ENCODE data around the gene CPSF2. TPM values are rescaled to one million over a fixed set of nuclear protein-coding genes. Genes with fewer than 3 reads are reported as not detected.

Gene CPSF2
- total RNA-seq: 10 to 100 TPM; 13.0 to 39.6 (median 32.3) TPM

DNA sequence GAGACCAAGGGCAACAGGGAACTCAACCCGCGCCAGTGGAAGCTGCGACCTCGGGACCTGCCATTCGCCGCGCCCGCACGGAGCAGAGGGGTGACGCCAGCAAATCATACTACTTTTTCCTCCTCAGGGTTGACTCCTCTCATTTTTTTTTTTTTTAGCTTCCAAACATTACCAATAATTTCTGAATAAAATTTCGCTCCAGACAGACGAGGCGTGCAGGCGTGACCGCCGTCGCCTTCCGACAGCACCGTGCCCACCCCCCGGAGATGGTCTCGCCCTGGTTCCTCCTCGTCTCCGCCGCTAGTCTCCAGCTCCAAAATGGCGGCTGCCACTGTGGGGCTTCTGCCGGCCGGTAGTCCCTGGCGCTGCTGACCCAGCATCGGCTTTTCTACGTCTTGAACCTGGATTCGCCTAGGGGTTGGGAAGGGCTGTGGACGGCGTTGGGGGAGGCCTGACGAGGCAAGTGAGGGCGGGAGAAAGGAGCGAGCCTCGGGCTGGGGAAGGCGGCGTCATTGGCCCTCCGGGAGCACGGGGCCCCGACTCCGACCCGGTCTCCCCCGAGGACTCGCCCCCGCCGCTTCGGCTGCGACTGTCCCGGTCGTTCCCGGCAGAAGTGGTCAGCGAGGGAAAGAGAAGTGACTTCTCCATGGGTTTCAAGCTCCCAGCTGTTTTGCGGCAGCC, at the start of gene CPSF2, which contains the start of gene NDUFB1:
TSS of gene CPSF2 (plus strand) at position 300 of the 681 bp plus-strand sequence. CDS start 9,016 bp downstream, outside the sequence.
TSS of gene NDUFB1 (minus strand) at position 37 of the 681 bp plus-strand sequence. CDS start 4,069 bp downstream, outside the sequence.
- H3K4me1 ChIP-seq: peaks cover 41% of the 10 kb centered on the region
- peak within 1 kb of the TSS; percentile 99 for H3K4me3 ChIP-seq
- peak; percentile 89 to 95 for DNase-seq (ENCODE audit: low spot score in 2 of 2)
- H3K27ac ChIP-seq: peak within 1 kb of the TSS; percentile 97
- H3K36me3 ChIP-seq: peaks cover 15% of the 10 kb centered on the region
- no peaks in the 10 kb centered on the region for H3K27me3 ChIP-seq
- H3K9me3 ChIP-seq: no peaks in the 10 kb centered on the region
- TF ChIP-seq EP300 (IDR thresholded peaks at IDR 0.05): no peak
- peak in 1 of 2 donors; percentile 47 for TF ChIP-seq POLR2A (IDR thresholded peaks at IDR 0.05)
- TF ChIP-seq POLR2AphosphoS5 (IDR thresholded peaks at IDR 0.05): peak in 2 of 3 donors; percentile 19 to 67
- TF ChIP-seq, protein P1, sequence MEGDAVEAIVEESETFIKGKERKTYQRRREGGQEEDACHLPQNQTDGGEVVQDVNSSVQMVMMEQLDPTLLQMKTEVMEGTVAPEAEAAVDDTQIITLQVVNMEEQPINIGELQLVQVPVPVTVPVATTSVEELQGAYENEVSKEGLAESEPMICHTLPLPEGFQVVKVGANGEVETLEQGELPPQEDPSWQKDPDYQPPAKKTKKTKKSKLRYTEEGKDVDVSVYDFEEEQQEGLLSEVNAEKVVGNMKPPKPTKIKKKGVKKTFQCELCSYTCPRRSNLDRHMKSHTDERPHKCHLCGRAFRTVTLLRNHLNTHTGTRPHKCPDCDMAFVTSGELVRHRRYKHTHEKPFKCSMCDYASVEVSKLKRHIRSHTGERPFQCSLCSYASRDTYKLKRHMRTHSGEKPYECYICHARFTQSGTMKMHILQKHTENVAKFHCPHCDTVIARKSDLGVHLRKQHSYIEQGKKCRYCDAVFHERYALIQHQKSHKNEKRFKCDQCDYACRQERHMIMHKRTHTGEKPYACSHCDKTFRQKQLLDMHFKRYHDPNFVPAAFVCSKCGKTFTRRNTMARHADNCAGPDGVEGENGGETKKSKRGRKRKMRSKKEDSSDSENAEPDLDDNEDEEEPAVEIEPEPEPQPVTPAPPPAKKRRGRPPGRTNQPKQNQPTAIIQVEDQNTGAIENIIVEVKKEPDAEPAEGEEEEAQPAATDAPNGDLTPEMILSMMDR (IDR thresholded peaks at IDR 0.05): no peak
- WGBS: under 1% methylated on average over 51 of the region's 55 CpGs

DNA sequence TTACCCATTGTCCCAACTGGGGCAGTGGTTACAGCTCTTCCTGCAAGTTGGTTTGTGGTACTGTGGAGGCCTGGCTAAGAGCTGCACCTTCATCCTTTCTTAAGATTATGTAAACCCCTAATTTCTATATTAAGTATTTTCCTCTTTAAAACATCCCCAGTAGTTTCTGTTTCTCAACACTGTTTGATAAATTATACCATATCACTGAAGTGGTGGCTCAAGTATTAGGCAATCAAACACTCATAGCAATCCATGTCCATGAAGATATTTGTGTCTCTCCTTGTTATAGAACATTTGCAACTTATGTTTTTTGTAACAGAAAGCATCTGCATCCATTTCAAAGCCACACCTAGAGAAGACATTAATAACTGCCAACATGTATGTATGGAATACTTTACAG, 47.2 kb upstream of the CPSF2 start:
- TF ChIP-seq, protein P1 (IDR thresholded peaks at IDR 0.05): no peak
- Histone ChIP-seq H3K4me3 (no peak overlapping the region), H3K36me3 (peaks cover 93% of the 10 kb centered on the region), H3K27ac (no peak overlapping the region), H3K4me1 (no peaks in the 10 kb centered on the region), H3K27me3 (no peaks in the 10 kb centered on the region), H3K9me3 (no peaks in the 10 kb centered on the region)
- DNase-seq (ENCODE audit: low spot score in 2 of 2): no peak

DNA sequence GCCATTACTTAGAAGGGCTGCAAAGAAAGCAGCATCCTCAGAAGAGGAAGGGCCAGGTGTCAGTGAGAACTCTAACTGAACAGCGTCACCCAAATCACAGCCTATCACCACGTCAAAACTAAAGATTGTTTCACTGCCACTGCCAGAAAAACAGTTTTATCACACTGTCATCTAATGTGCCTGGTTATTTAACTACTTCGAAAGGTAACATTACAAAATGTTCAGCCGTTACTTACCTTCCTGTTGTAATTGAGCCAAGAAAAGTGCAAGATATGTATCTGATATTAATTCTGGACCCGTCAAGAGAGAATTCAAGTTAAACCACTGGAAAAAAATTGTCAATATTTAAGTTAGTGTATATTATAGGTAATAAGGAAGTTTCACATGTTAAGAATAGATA, 33.3 kb upstream of the CPSF2 start:
- Histone ChIP-seq H3K36me3 (peaks cover 81% of the 10 kb centered on the region), H3K4me1 (no peaks in the 10 kb centered on the region), H3K27me3 (no peaks in the 10 kb centered on the region), H3K9me3 (no peaks in the 10 kb centered on the region), H3K27ac (no peak overlapping the region), H3K4me3 (no peak overlapping the region)
- TF ChIP-seq POLR2AphosphoS5 (IDR thresholded peaks at IDR 0.05) (no peak), EP300 (IDR thresholded peaks at IDR 0.05) (no peak), POLR2A (IDR thresholded peaks at IDR 0.05) (no peak)
- TF ChIP-seq, protein P1 (IDR thresholded peaks at IDR 0.05): no peak
- WGBS: 88% methylated on average over 5 of the region's 5 CpGs
- no peak for DNase-seq (ENCODE audit: low spot score in 2 of 2)

DNA sequence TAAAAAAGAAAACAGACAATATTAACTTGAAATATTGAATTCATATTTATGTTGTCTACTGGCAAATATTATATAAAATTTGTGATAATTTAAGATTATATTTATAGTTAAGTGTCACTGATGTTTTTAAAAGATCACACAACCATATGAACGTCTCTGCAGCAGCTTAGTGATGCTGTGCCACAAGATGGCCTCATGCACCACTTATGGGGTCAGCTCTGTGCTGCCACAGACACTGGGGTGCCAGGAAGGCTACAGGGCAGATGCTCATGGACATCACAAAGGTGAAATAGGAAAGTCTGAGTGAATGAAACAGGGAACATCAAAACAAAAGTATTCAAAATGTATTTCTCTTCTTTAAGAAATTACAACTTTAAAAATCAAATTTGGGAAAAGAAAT, 28.4 kb upstream of the CPSF2 start:
- H3K27me3 ChIP-seq: no peaks in the 10 kb centered on the region
- TF ChIP-seq, protein P1 (IDR thresholded peaks at IDR 0.05): no peak
- no peak for TF ChIP-seq POLR2AphosphoS5 (IDR thresholded peaks at IDR 0.05)
- no peak for TF ChIP-seq POLR2A (IDR thresholded peaks at IDR 0.05)
- no peak for TF ChIP-seq EP300 (IDR thresholded peaks at IDR 0.05)
- H3K9me3 ChIP-seq: no peaks in the 10 kb centered on the region
- H3K4me3 ChIP-seq: no peak overlapping the region
- WGBS: 46% methylated on average over 1 of the region's 1 CpG
- DNase-seq (ENCODE audit: low spot score in 2 of 2): no peak
- no peak overlapping the region for H3K27ac ChIP-seq
- H3K4me1 ChIP-seq: no peaks in the 10 kb centered on the region
- H3K36me3 ChIP-seq: peaks cover 61% of the 10 kb centered on the region

DNA sequence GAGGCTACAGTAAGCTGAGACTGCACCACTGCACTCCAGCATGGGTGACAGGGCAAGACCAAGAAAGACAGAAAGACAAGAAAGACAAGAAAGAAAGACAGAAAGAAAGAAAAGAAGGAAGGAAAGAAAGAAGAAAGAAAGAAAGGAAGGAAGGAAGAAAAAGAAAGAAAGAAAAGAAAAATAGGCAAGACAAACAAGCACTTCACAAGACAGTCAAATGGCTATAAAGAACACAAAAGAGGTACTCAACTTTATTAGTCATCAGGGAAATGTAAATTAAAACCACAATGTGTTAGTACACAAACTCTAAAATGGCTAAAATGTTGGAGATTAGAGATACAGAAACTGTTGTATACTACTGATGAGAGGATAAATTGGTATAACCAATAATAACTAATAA, 22.0 kb upstream of the CPSF2 start:
- Histone ChIP-seq H3K4me1 (peaks cover 17% of the 10 kb centered on the region), H3K27me3 (no peaks in the 10 kb centered on the region), H3K36me3 (peaks cover 15% of the 10 kb centered on the region), H3K4me3 (no peak overlapping the region), H3K27ac (no peak overlapping the region), H3K9me3 (no peaks in the 10 kb centered on the region)
- no peak for TF ChIP-seq EP300 (IDR thresholded peaks at IDR 0.05)
- TF ChIP-seq POLR2A (IDR thresholded peaks at IDR 0.05): no peak
- TF ChIP-seq POLR2AphosphoS5 (IDR thresholded peaks at IDR 0.05): no peak
- TF ChIP-seq, protein P1 (IDR thresholded peaks at IDR 0.05): no peak
- DNase-seq (ENCODE audit: low spot score in 2 of 2): no peak
